AG10803 (cell line): ENCODE measurements around the gene KRT81.

Experiments
- DNase-seq: peaks from one replicate; pipeline ENCODE4 v3.0.0; 2010; ENCODE audit warnings: low read depth
- H3K4me3 ChIP-seq: 2 replicates; pipeline ENCODE4 v1.5.1; 2011; ENCODE audit warnings: mild to moderate bottlenecking, low read length, control low read depth
- TF ChIP-seq, protein P1 (sequence below): conservative IDR thresholded peaks from 2 replicates; pipeline ENCODE4 v1.5.1; 2011; ENCODE audit warnings: mild to moderate bottlenecking, low read length, control low read depth, inconsistent platforms

The KRT81 gene

DNA sequence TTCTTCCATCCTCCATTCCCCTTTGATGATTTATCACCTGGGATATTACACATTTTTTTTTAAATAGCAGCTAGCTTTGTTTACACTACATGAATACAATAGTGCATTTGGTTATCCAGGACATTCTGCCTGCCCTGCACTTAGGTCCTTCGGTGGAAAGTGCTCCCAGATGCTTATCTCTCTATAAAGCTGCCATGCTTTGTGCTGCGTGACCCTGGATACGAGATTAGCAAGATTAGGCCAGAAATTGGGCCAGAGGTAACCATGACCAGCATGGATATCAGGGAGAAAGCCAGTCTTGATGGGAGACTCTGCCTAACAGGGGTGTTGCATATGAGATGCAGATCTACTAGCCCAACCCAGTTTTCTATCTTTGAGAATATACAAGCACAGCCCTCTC, 42.0 kb upstream of the KRT81 start:
- TF ChIP-seq, protein P1, sequence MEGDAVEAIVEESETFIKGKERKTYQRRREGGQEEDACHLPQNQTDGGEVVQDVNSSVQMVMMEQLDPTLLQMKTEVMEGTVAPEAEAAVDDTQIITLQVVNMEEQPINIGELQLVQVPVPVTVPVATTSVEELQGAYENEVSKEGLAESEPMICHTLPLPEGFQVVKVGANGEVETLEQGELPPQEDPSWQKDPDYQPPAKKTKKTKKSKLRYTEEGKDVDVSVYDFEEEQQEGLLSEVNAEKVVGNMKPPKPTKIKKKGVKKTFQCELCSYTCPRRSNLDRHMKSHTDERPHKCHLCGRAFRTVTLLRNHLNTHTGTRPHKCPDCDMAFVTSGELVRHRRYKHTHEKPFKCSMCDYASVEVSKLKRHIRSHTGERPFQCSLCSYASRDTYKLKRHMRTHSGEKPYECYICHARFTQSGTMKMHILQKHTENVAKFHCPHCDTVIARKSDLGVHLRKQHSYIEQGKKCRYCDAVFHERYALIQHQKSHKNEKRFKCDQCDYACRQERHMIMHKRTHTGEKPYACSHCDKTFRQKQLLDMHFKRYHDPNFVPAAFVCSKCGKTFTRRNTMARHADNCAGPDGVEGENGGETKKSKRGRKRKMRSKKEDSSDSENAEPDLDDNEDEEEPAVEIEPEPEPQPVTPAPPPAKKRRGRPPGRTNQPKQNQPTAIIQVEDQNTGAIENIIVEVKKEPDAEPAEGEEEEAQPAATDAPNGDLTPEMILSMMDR: no peak
- no peak overlapping the region for H3K4me3 ChIP-seq
- no peak for DNase-seq

DNA sequence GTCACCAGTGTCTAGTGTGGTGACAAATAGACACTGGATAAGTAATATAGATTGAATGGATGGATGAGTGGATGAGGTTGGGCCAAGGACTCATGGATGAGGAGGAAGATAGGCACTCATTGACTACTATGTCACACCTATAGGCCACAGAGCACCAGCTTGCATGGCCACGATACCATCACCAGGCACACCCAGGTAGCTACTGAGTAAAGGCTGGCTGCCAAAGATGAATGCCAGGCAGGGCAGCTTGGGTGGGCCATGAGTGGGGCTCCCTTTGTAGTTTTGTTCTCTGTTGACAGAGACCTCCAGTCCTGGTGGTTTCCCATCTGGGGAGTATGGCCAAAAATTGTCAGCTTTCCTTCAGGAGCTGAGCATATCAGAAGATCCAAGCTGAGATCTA, 41.0 kb upstream of the KRT81 start:
- H3K4me3 ChIP-seq: no peak overlapping the region
- DNase-seq: no peak
- TF ChIP-seq, protein P1: no peak

DNA sequence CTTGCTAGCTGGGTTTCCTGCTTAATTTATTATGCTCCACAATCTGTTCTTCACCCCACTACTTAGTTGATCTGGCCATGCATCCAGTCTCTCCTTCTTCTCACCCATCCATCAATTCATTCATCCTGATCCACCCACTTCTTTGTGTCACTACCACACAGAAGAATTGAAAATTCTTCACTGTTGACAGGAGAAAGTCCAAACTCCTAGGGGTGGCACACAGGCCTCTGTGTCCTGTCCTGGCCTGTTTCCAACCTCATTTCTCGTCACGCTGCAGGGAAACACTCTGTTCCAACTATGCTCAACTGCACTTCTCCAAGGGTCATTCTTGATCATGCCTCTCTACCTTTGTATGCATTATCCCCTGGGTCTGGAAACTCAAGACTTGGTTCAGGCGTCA, 40.5 kb upstream of the KRT81 start:
- H3K4me3 ChIP-seq: no peak overlapping the region
- no peak for DNase-seq
- TF ChIP-seq, protein P1: no peak

DNA sequence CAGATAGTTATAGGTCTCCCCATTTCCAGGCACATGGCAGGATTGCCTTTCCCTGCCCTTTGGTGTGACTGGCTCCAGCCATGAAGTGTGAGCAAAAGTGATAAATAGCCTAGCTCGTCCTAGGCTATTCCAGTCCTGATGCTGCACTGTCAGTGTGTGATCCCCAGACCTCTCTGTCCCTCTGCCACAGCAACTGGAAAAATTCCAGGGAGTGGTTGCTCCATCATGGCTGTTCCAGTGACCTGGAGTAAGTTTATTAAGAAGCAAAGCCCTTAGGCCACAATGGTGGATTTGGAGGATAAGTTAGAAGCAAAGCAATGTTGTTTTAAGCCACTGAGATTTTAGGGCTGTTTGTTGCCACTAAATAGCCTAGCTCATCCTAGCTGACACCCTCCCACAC, 39.7 kb upstream of the KRT81 start:
- no peak overlapping the region for H3K4me3 ChIP-seq
- TF ChIP-seq, protein P1: no peak
- DNase-seq: no peak

DNA sequence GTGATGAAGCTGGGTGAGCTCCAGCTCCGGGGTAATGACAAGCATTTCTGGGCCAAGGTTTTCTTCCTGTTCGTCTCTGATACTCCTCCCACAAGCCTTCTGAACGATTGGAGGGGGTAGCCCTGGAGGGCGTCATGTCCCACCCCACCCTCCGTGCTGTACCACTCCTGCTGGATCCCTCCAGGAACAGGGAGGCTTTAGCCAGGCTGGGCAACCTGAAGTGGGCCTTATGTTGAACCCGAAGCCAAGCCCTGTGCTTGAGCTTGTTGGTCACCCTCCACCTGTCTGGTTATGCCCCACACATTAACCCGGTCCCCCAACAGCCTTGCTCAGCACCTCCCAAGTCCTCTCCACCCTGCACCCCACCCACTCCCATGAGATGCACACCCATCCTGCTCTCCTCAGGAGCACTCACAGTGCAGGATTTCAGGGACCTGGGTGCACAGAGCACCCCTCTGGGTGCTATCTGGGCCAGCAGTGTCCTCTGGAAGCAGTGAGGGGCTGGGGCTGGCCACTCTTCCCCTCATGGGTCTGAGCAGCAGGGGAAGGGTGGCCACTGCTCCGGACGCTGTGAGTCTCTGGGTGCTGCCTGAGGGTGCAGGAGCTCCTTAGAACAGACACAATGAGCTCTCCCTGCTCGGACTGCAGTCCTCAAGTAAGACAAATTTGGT, 36.6 kb upstream of the KRT81 start:
- no peak overlapping the region for H3K4me3 ChIP-seq
- TF ChIP-seq, protein P1: no peak
- no peak for DNase-seq

DNA sequence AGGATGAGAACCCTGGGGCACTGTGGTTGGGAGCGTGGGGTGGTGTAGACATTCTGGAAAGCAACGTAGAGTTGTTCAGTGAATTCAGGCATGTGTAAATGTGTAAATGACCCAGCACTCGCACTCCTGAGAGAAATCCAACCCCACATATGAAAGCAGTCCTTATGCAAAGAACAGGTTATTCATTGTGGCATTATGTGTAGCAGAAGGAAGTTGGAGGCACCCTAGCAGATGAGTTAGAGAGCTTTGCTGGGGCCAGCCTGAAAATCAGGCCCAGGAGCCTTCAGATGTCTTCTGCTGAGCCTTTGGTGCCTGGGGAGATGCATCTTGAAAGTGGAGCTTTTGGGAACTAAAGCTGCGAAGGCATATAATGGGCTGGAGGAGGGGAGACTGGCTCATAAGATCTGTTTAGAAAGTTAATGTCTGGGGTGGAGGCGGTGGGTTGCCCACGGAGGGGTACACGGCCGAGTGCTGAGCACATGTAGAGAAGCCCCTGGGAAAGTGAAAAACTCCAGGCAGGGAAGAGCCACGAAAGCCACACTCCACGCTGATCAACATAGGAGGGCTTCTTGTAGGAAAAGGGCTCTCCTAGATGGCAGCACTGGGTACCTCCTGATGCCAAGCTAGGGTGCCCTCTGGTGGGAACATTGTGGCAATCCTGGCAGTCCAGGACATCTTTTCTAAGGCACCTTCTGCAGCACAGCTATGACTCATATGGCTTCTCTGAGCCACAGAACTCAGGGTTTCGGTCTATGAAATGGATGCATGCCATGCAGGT, 35.9 kb upstream of the KRT81 start:
- TF ChIP-seq, protein P1: peak; percentile 99
- peak; percentile 92 for DNase-seq
- no peak overlapping the region for H3K4me3 ChIP-seq

DNA sequence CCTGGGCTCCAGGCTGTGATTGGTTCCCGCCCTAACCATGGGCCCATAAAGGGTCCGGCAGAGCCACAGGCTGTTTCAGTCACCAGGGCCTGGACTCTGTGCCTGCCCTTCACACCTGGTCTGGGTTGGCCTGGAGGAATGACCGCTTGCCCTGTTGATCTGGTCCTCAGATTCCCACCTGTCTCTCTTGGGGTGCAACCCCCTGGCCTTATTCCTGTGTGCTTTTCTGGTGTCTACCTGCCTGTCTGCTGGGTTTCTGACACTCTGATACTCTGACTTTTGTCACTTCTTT, 32.8 kb upstream of the KRT81 start:
- DNase-seq: no peak
- H3K4me3 ChIP-seq: no peak overlapping the region
- TF ChIP-seq, protein P1: no peak
